K562 (cell line): Measurements from ENCODE around the gene DLL4. TPM values are rescaled to one million over a fixed set of nuclear protein-coding genes. Genes with fewer than 3 reads are reported as not detected.

Experiments
- EP400 ChIP-seq: fragments of 450-650 bp; IDR thresholded peaks from 2 replicates; pipeline ENCODE4 v1.6.1; 2017; ENCODE audit warnings: antibody characterized with exemption, mild to moderate bottlenecking, moderate library complexity
- HNRNPL ChIP-seq: fragments of 200-400 bp; formaldehyde crosslinking; IDR thresholded peaks from 2 replicates; pipeline ENCODE4 v1.6.1; 2017; ENCODE audit warnings: low read depth, mild to moderate bottlenecking, low read length
- MGA ChIP-seq: fragments of 450-650 bp; IDR thresholded peaks from 2 replicates; pipeline ENCODE4 v1.6.1; 2016; ENCODE audit warnings: mild to moderate bottlenecking, moderate library complexity
- NFIC ChIP-seq: fragments of 450-650 bp; IDR thresholded peaks from 2 replicates; pipeline ENCODE4 v1.6.1; 2017; ENCODE audit warnings: mild to moderate bottlenecking, inconsistent platforms
- NKRF ChIP-seq: fragments of 450-650 bp; IDR thresholded peaks from 2 replicates; pipeline ENCODE4 v1.6.1; 2016; ENCODE audit warnings: borderline replicate concordance
- PHTF2 ChIP-seq: fragments of 250-450 bp; sonication (Bioruptor Pico); IDR thresholded peaks from 2 replicates; pipeline ENCODE4 v1.5.0; 2021; ENCODE audit warnings: mild to moderate bottlenecking
- SP1 ChIP-seq: sonication (generic); formaldehyde crosslinking; IDR thresholded peaks from 2 replicates; pipeline ENCODE4 v1.8.1; 2022; ENCODE audit warnings: mild to moderate bottlenecking, missing genetic modification reagents
- ZNF398 ChIP-seq: fragments of 250-450 bp; sonication (Bioruptor Pico); IDR thresholded peaks from 2 replicates; pipeline ENCODE4 v1.8.0; 2021; ENCODE audit warnings: moderate library complexity, mild to moderate bottlenecking, inconsistent platforms
- polyA plus RNA-seq, 8 experiments: library from polyadenylated mRNA; depleted of rRNA in 4 of 8; stranded (reverse) in 5 of 8; unstranded in 3 of 8; fragments of >200 nt; fragmentation: Nextera tagmentation in 2 of 8; fragmentation: Illumina TruSeq in 1 of 8; extraction: Ambion mirVana in 2 of 8; extraction: Trizol in 1 of 8; gene quantifications; 2 replicates each; pipeline versions ENCODE4 v1.2.1 to v1.2.3, GENCODE V29; 2011 to 2014; ENCODE audit warnings: inconsistent platforms in 1 of 8, missing spikeins in 1 of 8
- total RNA-seq, 7 experiments: library from RNA; depleted of rRNA in 6 of 7; stranded (reverse); fragments of >200 nt in 6 of 7; fragmentation: Illumina TruSeq in 2 of 7; extraction: Trizol in 2 of 7; gene quantifications; 2 replicates each; pipeline versions ENCODE4 v1.2.1 to v1.2.3, GENCODE V29; 2011 to 2021; ENCODE audit warnings: low replicate concordance in 1 of 7

The DLL4 gene
- total and polyA plus RNA-seq, 9 of the 15 experiments (the other 6 are each of a cell fraction or from before 2014, with no cell fraction given): 0.04 to 1.1 (median 0.41) TPM; not detected in 1

GRCh38 chr15:40925863-40926658 lies 3.1 kb upstream of the DLL4 start (continued):
- TF ChIP-seq MGA: peak; percentile 47; the same call in 1 of the 2 replicates
- peak; percentile 45; the same call in 1 of the 2 replicates for TF ChIP-seq HNRNPL
- TF ChIP-seq NKRF: no peak
- no peak for TF ChIP-seq NFIC
- no peak for TF ChIP-seq EP400
- TF ChIP-seq SP1: no peak
- TF ChIP-seq ZNF398 (CRISPR knock-in tag): no peak
- no peak for TF ChIP-seq PHTF2 (CRISPR knock-in tag)
